ENCODE data around the gene ATXN7L2.

- TF ChIP-seq CTCF (IDR thresholded peaks at IDR 0.05): no peak
- no peak for TF ChIP-seq POLR2A (IDR thresholded peaks at IDR 0.05)
Observed at GRCh38 chr1:109517337-109517736, 33.6 kb downstream of the ATXN7L2 start.
